Neural progenitor cell (in vitro differentiated cells): ENCODE data around the gene COL15A1.

Experiments
- CTCF ChIP-seq: fragments of 200-600 bp; sonication (generic); IDR thresholded peaks from 2 replicates; pipeline ENCODE4 v1.5.1; 2017; ENCODE audit warnings: antibody characterized with exemption, mild to moderate bottlenecking
- EZH2 ChIP-seq: fragments of 200-600 bp; sonication (generic); IDR thresholded peaks from 2 replicates; pipeline ENCODE4 v1.6.1; 2017; ENCODE audit warnings: antibody characterized with exemption, mild to moderate bottlenecking, moderate library complexity

GRCh38 chr9:99015448-99015847 lies 71.7 kb downstream of the COL15A1 start:
- TF ChIP-seq CTCF (no peak), EZH2 (no peak)
